Mucosa of descending colon (tissue), 3 donors: ENCODE data around the gene CXXC5. TPM values are rescaled to one million over a fixed set of nuclear protein-coding genes. Genes with fewer than 3 reads are reported as not detected.
A peak's percentile ranks its signal among the peaks of the same experiment; 100 is the strongest.

Experiments
- ATAC-seq: fragments of 200-7000 bp; cut with Tn5 transposase; one replicate; pipeline ENCODE4 v1.9.1; 2020; ENCODE audit warnings: mild to moderate bottlenecking, moderate library complexity
- DNase-seq, 3 donors: peaks; one replicate each; pipeline ENCODE4 v3.0.0-alpha.2; 2020
- H3K36me3 ChIP-seq: fragments of 200-600 bp; one replicate; pipeline ENCODE4 v1.8.0; 2021; ENCODE audit warnings: low read depth, mild to moderate bottlenecking
- H3K4me1 ChIP-seq: fragments of 200-600 bp; one replicate; pipeline ENCODE4 v1.8.0; 2021; ENCODE audit warnings: low read depth, mild to moderate bottlenecking
- H3K4me3 ChIP-seq: fragments of 200-600 bp; one replicate; pipeline ENCODE4 v1.8.0; 2021; ENCODE audit warnings: mild to moderate bottlenecking
- H3K9me3 ChIP-seq: fragments of 200-600 bp; one replicate; pipeline ENCODE4 v1.8.0; 2021; ENCODE audit warnings: mild to moderate bottlenecking
- CTCF ChIP-seq: fragments of 200-600 bp; IDR thresholded peaks from one replicate; pipeline ENCODE4 v1.8.0; 2022; ENCODE audit warnings: antibody characterized with exemption, mild to moderate bottlenecking
- intact Hi-C, 2 donors: fragments of 100-400 bp; cut with DNase I in 1 of 2; cut with micrococcal nuclease in 1 of 2; formaldehyde crosslinking; loops; one replicate each; pipeline versions ENCODE4 v1.11.0 to v1.11.1; 2022; cut with DNase I, micrococcal nuclease
- total RNA-seq, 3 donors: library from RNA; stranded (reverse); fragmentation: NEBNext Ultra II Directional in 2 of 3; extraction: Animal tissue kit (Norgen Biotek cat#: 25700) in 2 of 3; gene quantifications; one replicate each; pipeline versions ENCODE4 v1.2.1 to v1.2.4, GENCODE V29; 2021 to 2023
- donor health status: DM: no; HTN: no; CAD: no; lungs with moderate emphysema.
- donor health status: DM: no; HTN: no; CAD: no.
- donor health status: DM: no; HTN: yes; CAD: no.

Gene CXXC5
- total RNA-seq, 3 donors from 2014 or later: 28.1 to 31.0 (median 28.3) TPM

DNA sequence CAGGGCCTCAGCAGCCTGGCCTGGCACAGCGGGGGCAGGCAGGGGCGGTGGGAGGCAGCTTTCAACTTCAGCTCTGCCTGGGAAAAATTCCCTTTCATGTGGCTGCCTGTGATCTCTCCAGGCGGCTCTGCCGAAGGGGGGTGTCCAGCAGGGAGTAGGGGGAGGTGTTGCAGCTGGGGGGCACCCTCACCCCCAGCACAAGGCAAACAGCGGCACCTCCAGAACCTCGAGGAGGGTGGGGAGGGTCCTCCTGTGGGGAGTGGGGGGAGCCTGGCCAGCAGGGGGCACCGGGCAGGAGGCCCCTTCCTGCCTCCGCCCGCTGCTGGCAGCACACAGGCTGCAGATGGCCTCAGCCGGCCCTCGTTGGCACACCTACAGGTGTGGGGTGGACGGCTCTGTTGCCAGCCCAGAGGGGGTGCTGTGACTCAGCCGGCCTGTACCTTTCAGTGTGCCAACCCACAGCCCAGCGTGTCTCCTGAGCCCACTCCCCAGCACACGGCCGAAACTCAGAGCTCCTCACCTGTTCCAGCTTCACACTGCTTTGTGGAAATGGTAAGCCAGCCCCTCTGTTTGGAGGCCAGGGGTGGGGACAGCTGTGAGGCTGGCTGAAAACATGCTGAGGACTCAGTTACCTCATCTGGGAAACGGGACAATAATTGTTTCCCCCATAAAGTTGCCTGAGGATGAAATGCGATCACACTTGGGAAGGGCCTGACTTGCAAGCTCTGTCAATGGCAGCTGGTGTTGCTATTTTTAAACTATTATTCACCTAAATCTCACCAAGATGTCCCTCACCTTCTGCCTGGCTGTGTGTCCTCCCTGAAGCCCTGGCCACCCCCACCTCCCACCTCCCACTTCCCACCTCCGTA is 37.0 kb downstream of the CXXC5 start:
- no peak for ATAC-seq
- intact Hi-C loops: no loop called here

GRCh38 chr5:139685886-139686285 is 37.7 kb downstream of the CXXC5 start:
- Histone ChIP-seq H3K4me3 (no peak overlapping the region), H3K4me1 (peaks cover 11% of the 10 kb centered on the region), H3K9me3 (no peaks in the 10 kb centered on the region), H3K36me3 (no peaks in the 10 kb centered on the region)
- no peak for DNase-seq
- no peak for TF ChIP-seq CTCF
- no peak for ATAC-seq
- intact Hi-C loops: no loop called here

More for the DNA sequence above, 37.0 kb downstream of the CXXC5 start:
- Histone ChIP-seq H3K4me3 (no peak overlapping the region), H3K4me1 (peaks cover 8% of the 10 kb centered on the region), H3K36me3 (no peaks in the 10 kb centered on the region), H3K9me3 (no peaks in the 10 kb centered on the region)
- no peak for DNase-seq
- TF ChIP-seq CTCF: no peak

GRCh38 chr5:139686356-139686705 is 38.2 kb downstream of the CXXC5 start:
- Histone ChIP-seq H3K4me3 (no peak overlapping the region), H3K4me1 (peaks cover 11% of the 10 kb centered on the region), H3K36me3 (no peaks in the 10 kb centered on the region), H3K9me3 (no peaks in the 10 kb centered on the region)
- DNase-seq (no peak), ATAC-seq (no peak)
- intact Hi-C loops: no loop called here
- TF ChIP-seq CTCF: no peak

DNA sequence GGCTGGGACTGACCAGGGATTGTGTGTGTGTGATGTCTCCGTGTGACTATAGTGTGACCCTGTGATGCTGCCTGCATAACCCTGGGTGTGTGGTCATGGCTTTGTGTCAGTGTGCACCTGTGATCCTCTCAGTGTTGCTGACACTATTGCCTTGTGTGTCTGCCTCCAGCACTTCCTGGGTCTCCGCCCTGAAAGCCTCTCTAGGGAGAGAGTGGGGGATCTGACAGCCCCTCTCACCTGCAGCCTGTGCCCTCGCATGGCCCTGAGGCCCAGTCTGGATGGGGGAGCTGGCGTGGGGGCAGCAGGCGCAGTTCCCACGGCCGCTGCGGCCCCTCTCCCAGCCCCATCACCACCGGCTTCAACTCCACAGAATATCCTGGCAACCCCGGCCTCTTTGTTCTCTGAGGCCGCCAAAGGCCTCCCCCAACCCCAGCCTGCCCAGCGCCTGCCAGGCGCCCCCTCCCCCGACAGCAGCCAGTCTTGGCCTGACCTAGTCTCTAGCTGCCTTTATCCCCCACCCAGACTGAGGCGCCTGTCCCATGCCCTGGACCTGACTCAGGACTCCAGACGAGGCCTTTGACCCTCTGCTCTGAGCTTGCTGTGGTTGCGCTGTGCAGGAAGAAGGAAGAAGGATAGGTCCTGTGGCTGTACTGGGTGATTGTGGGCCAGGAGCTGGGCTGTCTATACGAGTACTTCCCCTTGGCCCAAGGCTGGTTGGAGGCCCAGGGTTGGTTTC is 38.7 kb downstream of the CXXC5 start:
- ATAC-seq (peak; percentile 50), DNase-seq (no peak)
- Histone ChIP-seq H3K4me3 (no peak overlapping the region), H3K9me3 (no peaks in the 10 kb centered on the region), H3K36me3 (no peaks in the 10 kb centered on the region), H3K4me1 (peaks cover 11% of the 10 kb centered on the region)
- intact Hi-C loops: no loop called here
- no peak for TF ChIP-seq CTCF

DNA sequence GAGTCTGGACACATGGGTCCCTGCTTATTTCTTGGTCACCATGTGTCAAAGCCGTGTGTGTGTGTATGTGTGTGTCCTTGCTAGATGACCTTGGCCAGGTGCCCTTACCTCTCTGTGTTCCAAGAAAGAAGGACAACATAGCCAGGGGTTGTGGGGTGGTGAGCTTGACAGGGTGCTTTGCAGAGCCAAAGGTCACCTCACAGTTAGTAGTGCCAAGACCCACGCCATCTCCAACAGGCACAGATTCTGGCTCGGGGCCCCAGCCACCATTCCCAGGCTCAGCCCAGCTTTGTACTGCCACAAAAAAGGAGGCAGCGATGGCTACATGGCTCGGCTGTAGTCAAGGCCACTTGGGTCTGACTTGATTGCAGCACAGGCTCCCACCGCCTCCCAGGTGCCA is 39.5 kb downstream of the CXXC5 start:
- TF ChIP-seq CTCF: no peak
- intact Hi-C loops: no loop called here
- no peak for ATAC-seq

More for the DNA sequence above, 39.5 kb downstream of the CXXC5 start:
- Histone ChIP-seq H3K4me3 (no peak overlapping the region), H3K4me1 (peaks cover 11% of the 10 kb centered on the region), H3K9me3 (no peaks in the 10 kb centered on the region), H3K36me3 (no peaks in the 10 kb centered on the region)
- no peak for DNase-seq
